AG08395 (cell line): ENCODE results near the gene RAX2.

Experiments used
- DNase-seq: peaks from one replicate; pipeline ENCODE4 v3.0.0; 2012; ENCODE audit warnings: mixed read lengths, low spot score

Gene RAX2

DNA sequence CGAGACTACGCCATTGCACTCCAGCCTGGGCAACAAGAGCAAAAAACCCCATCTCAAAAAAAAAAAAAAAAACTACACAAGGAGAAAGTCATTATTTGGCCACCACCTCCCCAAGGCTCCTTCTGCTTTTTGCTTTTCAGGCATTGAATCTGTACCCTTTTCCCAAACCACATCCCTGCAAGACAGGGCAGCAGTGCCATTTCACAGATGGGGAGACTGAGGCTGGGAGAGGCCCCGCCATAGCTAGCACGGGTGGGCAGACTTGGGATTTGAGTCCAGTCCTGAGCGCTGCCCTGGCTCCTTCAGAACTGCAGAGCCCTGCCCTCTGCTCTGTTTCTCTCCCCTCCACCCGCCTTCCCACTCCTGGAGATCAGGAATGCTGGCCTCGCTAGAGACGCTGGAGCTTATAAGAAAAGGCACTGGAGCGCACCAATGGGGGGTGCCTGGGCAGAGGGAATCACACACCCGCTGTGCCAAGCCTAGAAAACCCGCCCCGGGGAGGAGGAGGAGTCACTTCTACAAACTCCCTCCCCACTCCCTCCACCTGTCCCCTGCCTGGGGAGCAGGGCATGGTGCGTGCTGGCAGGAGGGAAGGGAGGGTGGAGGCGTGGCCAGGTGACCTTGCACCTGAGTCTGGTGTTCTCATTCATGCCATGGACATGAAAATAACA, 46.3 kb downstream of the RAX2 start:
- no peak for DNase-seq

DNA sequence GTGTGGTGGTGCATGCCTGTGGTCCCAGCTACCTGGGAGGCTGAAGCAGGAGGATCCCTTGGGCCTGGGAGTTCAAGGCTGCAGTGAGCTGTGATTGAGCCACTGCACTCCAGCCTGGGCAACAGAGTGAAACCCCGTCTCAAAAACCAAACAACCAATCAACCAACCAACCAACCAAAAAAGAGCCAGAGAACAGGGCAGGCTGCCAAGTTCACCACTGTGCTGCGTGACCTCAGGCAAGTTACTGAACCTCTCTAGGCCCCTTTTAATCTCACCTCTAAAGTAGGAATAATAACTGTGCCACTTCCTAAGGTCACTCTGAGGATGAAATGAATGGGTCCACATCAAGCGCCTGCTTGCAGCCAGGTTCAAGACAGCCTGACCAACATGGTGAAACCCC, 46.9 kb downstream of the RAX2 start:
- DNase-seq = no peak

DNA sequence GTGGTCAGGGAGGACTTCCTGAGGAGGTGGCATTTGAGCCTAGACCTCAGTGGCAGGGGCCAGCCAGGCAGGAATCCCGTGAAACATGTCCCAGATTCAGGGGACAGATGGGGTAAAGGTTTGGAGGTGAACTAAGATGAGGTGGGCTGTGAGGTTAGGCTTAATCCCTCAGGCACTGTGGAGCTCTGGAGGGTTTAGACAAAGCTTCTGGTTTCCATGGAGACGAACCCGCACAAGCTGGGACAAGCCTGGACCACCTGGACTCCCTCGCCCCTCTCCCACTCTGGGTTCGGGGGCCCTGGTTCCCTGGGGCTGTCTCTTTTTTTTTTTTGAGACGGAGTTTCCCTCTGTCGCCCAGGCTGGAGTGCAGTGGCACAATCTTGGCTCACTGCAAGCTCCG, 48.1 kb downstream of the RAX2 start:
- no peak for DNase-seq

DNA sequence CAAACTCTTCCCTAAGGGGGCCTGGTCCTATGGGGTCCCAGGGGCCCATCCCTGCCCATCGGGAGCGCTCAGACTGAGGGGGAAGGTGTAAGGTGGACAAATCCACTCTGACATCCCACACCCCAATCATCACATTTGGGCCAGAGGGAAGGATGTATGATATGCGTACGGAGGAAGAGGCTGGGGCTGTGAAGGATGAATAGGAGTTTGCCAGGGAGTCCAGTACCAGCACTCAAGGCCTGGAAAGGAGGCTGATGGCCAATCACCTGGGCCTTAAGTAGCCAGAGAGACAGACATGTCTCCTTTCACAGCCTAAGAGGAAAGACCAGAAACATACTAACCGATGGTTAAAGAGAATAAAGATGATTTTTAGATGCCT, 48.9 kb downstream of the RAX2 start:
- no peak for DNase-seq

DNA sequence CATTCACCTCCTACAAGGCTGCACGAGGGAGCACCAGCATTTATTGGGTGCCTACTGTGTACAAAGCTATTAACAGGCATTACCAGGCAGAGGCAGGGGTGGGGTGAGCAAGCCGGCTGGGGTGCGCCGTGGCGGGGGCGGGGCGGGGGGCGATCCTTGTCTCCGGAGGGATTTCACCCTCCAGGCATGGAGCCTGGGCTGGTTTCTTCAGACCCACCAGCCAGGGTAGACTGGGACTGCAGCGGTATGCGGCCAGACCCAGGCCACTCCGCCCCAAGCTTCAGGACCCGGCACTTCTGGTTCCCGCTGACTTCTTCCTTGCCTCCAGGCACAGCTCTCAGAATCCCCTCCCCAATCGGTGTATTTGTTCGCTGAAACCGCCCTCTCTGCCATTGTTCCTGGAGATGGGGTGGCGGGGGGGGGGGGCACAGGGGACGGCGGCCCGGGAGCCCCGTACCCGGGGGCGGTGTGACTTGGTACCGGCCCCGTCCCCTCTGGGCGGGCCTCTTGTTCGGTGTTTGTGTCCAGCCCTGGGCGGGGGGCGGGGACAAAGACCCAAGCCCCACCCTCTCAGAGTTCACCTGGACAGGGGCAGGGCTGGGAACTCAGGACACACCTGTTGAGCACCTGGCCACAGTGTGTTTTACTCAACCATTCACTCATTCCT, 49.5 kb downstream of the RAX2 start:
- DNase-seq = no peak

DNA sequence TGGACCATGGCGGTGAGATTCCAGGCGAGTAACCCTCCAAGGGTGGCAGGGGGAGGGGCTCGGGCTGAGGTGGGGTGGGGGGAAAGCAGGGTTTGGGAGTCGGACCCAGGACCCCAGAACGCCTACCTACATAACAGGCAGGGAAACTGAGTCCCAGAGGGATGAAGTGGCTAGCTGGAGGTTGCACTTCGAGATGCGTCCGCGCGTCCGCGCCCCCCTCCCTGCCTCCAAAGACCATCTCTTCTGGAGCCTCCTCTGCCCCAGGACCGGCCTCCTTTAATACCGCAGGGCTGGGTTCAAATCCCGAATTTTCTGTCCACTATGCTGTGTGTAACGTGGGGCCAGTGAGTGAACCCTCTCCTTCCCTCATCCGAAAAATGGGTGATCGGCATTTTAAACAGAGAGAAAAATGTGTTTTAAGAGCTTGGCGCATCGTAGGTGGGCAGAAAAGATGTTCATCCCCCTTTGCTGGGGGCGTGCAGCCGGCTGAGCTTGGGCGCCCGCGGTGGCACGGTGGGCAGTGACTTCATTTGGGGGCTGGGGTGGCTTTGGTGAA, 50.1 kb downstream of the RAX2 start:
- DNase-seq = no peak

DNA sequence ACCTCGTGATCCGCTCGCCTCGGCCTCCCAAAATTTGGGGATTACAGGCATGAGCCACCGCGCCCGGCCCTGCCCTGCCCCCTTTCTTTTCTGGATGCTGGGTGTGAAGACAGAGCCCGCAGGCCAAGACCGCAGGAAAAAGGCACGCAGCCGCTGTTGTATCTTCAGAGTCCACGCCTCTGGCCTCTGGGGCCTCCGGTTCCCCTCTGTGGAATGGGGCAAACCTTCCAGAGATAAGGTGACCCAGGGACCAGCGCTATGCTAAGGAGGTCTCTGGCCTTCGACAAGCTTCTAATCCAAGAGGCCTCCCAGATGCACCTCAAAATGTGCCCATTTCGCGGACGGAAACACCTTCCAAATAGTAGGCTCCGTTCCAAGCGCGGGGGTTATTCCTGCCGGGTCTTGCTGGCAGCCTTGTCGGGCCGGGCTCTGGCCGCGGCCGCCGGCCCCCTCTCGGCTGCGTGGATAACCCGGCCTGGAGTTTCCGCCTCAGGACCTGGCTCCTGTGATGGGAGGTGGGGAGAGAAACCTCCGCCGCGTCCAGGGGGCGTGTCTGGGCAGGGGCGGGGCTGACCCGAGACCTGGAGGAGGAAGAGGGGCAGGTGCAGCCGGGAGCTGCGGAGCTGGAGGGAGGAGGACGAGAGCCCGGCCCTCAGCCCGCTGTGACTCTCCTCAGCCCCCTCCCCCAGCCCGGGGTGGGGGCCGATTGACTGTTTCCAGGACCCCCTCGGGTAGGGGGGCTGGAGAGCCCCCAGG, 50.7 kb downstream of the RAX2 start:
- DNase-seq = peak; percentile 92

DNA sequence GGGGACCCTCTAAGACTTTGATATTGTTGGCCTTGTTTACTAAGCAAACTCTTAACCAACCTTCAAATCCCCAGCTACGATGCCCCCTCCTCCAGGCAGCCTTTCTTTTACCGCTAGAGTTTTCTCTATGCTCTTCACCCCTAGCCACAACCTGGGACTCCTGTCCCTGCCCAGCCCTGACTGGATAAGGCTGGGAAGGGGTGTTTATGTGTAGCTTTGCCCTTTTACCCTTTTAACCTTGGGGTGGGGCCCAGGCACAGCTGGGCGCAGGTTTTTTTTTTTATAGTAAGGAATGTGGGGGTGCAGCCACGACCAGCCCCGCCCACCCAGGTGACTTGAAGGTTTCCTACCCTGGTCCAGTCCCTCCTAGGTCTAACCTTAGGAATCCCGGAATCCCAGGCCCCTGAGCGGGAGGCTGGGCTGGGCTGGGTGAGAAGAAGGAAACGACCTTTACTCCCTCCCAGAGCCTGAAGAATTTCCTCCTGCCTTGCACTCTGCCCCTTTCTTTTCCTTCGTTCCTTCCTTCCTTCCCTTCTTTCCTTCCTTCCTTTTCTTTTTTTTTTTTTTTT, 51.6 kb downstream of the RAX2 start:
- DNase-seq = no peak

DNA sequence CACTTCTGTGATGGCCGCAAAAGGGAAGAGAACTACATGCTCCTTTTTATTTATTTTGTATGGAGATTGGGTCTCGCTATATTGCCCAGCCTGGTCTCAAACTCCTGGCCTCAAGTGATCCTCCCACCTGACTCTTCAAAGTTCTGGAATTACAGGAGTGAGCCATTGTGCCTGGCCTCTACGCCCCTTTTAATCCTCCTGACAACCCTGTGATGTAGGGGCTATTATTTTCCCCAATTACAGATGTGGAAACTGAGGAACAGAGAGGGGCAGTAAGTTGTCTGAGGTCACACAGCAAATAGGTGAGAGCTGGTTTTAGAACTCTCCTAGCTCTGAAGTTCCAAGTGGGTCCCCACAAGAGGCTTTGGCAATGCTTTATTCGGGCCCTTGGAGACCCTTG, 52.2 kb downstream of the RAX2 start:
- DNase-seq = no peak
